Measurements from ENCODE around the gene KHDRBS1. TPM values are rescaled to one million over a fixed set of nuclear protein-coding genes. Genes with fewer than 3 reads are reported as not detected.

KHDRBS1 gene
- total RNA-seq, 1 experiment from 2014 or later = 267 TPM

DNA sequence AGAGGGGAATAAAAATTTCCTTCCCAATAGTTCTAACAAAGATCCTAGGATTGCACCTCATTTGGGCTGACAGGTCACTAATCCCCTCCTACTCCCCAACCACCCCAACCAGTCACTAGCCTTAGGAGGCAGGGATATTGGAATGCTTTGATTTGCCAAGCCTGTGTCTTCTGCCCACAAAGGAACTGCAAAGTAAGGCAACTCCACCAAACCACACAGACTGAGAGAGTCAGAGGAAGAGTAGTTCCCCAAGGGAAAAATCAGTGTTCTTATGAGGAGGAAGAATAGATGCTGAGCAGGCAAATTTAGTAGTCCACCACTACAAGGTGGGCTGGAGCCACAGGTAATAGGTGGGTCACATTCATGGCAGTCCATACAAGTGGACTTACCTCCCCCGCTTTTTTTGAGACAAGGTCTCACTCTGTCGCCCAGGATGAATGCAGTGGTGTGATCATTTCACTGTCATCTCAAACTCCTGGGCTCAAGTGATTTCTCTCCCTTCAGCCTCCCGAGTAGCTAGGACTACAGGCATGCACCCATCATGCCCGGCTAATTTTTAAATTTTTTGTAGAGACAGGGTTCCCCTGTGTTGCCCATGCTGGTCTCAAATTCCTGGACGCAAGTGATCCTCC, 55.4 kb downstream of the KHDRBS1 start:
- no peak for DNase-seq
- no peaks in the 10 kb centered on the region for H3K79me1 ChIP-seq (ENCODE audit: insufficient read depth, low read depth, low read length, poor library complexity, severe bottlenecking)
- no peaks in the 10 kb centered on the region for H3K27me3 ChIP-seq (ENCODE audit: insufficient read depth, low read length)
- peaks cover 9% of the 10 kb centered on the region for H3K23me2 ChIP-seq (ENCODE audit: insufficient read length, low read depth, low read length, poor library complexity, severe bottlenecking)
- H3K14ac ChIP-seq (ENCODE audit: insufficient read depth, low read length) = no peak overlapping the region
- no peak overlapping the region for H3K18ac ChIP-seq (ENCODE audit: insufficient read length, low read depth, low read length)
- peaks cover 13% of the 10 kb centered on the region for H3K27me3 Mint-ChIP-seq (ENCODE audit: low read depth)
- no peaks in the 10 kb centered on the region for H3K9me3 ChIP-seq (ENCODE audit: control insufficient read depth, low read depth, low read length)
- H3K56ac ChIP-seq (ENCODE audit: insufficient read length, low read depth, low read length) = no peak overlapping the region
- H3K79me2 ChIP-seq (ENCODE audit: insufficient read depth, low read length) = no peaks in the 10 kb centered on the region; the same call in 1 of the 2 replicates
- no peaks in the 10 kb centered on the region for H4K20me1 ChIP-seq (ENCODE audit: control insufficient read depth, insufficient read depth, insufficient read length)
- no peak overlapping the region for H2AK5ac ChIP-seq (ENCODE audit: insufficient read length, low read length)
- H2BK5ac ChIP-seq (ENCODE audit: insufficient read length, low read length) = no peak overlapping the region
- H2BK20ac ChIP-seq (ENCODE audit: low read depth, low read length, poor library complexity, severe bottlenecking) = no peak overlapping the region
- TF ChIP-seq, protein P1, sequence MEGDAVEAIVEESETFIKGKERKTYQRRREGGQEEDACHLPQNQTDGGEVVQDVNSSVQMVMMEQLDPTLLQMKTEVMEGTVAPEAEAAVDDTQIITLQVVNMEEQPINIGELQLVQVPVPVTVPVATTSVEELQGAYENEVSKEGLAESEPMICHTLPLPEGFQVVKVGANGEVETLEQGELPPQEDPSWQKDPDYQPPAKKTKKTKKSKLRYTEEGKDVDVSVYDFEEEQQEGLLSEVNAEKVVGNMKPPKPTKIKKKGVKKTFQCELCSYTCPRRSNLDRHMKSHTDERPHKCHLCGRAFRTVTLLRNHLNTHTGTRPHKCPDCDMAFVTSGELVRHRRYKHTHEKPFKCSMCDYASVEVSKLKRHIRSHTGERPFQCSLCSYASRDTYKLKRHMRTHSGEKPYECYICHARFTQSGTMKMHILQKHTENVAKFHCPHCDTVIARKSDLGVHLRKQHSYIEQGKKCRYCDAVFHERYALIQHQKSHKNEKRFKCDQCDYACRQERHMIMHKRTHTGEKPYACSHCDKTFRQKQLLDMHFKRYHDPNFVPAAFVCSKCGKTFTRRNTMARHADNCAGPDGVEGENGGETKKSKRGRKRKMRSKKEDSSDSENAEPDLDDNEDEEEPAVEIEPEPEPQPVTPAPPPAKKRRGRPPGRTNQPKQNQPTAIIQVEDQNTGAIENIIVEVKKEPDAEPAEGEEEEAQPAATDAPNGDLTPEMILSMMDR (conservative IDR thresholded peaks at IDR 0.05) = no peak
- H4K8ac ChIP-seq (replicated peaks; ENCODE audit: insufficient read length, low read depth, low read length) = no peak overlapping the region
- H3K4me3 Mint-ChIP-seq = peak overlapping the region in 1 of 2 experiments; percentile 19; a peak in 1 of 5 replicates
- H3K27ac ChIP-seq (ENCODE audit: insufficient read length, low read depth, low read length) = no peak overlapping the region
- no peak overlapping the region for H3K4ac ChIP-seq (ENCODE audit: low read depth, low read length)
- H2BK15ac ChIP-seq (ENCODE audit: low read depth, low read length) = no peak overlapping the region
- no peak overlapping the region for H3K23ac ChIP-seq (ENCODE audit: insufficient read length, low read depth, low read length)
- H3T11ph ChIP-seq (ENCODE audit: low read length) = no peak overlapping the region
- no peak overlapping the region for H4K91ac ChIP-seq (ENCODE audit: insufficient read length, low read depth, low read length)
- no peaks in the 10 kb centered on the region for H3K9me3 Mint-ChIP-seq
- H2AFZ ChIP-seq (ENCODE audit: low read length) = no peak overlapping the region
- no peak overlapping the region for H2BK12ac ChIP-seq (ENCODE audit: insufficient read length, low read depth, low read length)
- H3K36me3 Mint-ChIP-seq (ENCODE audit: insufficient read depth in 1 of 3, low read depth in 3 of 3) = peaks cover 0 to 5% (median 1%) of the 10 kb centered on the region in 3 experiments; a peak in 4 of 7 replicates
- peaks cover 22 to 31% of the 10 kb centered on the region in 2 experiments for H3K4me1 Mint-ChIP-seq
- H3K9ac ChIP-seq (ENCODE audit: extremely low read depth, insufficient read length, low read length) = no peak overlapping the region
- no peak overlapping the region for H2BK120ac ChIP-seq (ENCODE audit: low read depth, low read length, poor library complexity, severe bottlenecking)
- WGBS (ENCODE audit: extremely low coverage, insufficient read length, low lambda C conversion rate) = no CpG with 5 or more reads among the region's 5 CpGs
- H3K4me2 ChIP-seq (ENCODE audit: insufficient read depth, insufficient read length, low read length) = no peak overlapping the region
- peak overlapping the region in 1 of 3 experiments; percentile 49; a peak in 1 of 7 replicates for H3K27ac Mint-ChIP-seq
- H3K4me1 ChIP-seq (ENCODE audit: insufficient read depth, low read length) = peaks cover 4% of the 10 kb centered on the region; the same call in 1 of the 2 replicates
- H4K5ac ChIP-seq (ENCODE audit: insufficient read length, low read depth, low read length) = no peak overlapping the region

Data from H9 (cell line).